ENCODE data around the gene BRCC3.

Gene BRCC3

DNA sequence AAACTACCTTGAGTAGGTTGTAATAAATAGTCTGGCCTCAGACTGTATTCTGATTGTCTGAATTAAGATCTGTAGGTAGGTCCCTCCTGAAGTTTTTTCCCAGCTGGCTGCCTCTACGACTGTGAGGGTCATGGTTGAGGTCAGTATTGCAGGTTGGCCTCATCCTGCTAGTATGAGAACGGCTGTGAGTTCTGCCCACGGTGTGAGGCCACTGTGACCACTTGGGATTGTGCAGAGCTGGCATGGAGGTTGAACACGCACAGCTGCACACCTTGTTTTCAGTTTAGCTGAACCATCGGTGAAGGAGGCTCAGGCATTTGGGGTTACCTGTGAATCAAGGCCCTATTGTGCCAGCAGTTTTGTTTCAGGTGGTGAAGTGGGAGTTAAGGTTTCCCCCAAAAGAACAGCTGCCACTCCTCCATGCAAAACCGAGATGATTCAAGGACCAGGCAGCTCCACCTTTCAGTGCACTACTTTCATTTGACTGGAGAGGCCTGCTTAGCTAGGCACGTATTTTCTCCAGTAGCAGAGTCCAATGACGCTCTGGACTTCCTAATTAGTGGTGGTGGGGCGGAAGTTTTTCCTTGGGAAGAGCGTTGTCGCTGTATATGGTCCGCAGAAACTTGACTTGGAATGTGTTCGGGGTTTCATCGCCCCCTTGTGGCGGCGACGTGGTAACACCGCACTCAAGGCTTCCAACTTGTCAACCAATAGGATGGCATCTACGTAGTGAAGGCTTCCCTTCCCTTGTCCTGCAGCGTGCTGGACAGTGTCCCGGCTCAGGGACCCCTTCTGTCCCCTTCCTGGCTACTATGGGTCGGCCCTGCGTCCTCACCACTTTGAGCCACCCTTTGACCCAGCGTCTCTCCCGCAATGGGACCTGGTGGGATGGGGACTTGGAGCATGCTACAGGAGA lies 14.2 kb upstream of the BRCC3 start:
- no peak for FAIRE-seq

DNA sequence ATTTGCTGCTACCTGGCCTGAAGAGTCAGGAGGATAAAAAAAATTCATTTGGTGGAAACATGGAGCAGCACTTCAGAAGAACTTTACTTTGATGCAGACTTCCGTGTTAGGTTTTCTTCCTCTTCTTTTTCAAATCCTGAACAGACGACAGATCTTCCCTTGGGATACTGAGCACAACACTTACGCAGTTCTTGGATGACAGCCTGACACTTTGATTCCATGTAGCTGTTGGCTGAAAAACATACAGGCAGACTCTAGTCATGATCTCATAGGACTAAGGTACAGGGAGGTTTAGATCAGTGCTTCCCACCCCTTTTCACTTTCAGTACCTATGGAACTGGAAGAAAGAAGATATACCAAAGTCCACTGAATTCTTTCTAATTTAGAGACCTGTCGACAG lies 9.5 kb upstream of the BRCC3 start:
- FAIRE-seq = no peak

DNA sequence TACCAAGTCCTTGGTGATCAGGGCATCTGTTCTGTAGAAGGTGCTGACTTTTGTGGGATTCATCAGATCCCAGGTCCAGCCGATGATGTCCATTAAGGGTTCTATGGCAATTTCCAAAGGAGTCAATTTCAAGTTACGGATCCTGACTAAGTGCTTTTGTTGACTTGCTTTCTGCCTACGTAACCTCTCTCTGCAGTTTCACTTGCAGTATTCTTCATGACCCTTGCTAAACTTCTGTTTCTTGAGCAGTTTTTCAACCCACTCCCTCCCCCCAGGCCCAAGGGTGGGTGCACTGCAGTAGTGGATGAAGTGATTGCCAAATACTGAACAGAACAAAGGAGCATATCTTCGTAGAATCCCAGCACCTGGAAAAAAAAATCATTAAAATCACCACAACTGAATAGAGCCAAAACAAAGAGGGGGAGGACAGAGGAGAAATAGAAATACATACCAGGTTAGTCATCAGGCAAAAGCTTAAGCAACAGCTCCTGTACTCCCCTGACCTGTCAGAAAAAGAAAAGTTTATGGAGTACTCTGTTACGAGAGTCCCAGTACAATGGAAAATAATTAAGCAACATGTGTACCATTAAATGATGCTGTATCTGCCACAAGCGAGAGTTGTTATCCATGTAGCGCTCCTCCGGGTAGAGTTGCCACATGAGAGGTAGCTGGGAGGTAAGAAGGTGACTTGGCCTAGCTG lies 6.1 kb upstream of the BRCC3 start:
- FAIRE-seq = no peak

DNA sequence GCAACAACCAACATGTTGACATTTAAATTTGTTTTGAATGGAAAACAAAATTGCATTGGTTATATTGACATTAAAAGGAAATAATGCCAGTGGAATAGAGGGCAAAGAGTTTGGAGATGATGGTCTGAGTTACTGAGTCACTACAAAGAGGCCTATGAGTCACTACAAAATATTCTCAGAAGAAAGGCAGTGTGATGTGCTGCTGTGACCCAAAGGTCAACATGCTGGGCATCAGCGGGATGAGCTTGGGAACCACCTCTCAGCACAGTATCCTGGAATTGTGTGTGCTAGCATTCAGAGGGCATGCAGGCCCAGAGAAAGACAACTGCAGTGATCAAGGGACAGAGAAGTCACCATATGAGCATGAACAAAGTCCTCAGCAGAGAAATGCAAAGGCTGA lies 3.1 kb upstream of the BRCC3 start:
- FAIRE-seq = no peak

DNA sequence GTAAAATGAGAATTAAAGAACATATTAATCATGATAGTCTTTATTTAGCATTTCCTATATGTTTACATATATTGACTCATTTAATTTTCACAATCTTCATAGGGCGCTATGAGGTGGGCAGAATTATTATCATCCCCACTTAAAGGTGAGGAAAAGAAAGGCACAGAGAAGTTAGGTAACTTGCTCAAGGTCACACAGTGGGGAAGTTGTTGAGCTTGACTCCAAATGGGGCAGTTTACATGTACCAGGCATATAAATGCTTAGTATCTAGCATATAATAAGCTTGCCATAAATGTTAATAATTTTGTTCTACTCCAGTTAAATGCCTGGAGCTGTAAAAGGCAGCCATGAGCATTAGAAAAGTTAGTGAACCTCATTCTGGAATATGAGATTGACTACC lies 1.9 kb upstream of the BRCC3 start:
- FAIRE-seq = no peak

DNA sequence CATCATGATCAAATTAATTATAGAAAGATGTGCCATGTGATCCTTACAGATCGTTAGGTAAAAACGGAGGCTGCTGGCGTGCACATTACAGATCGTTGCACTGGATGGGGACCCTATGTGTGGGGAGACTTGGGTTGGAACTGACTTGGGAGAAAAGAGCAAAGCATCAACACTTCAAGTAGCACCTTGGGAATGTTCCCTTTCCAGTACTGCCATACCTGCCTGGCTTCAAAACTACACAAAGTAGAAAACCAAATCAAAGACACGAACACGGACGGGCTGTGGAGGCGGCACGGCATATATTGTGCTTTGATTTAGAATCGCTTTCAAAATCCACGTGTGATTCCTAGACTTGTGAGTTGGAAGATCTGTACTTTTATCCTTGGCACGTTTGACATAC lies 1.3 kb upstream of the BRCC3 start:
- FAIRE-seq = no peak

DNA sequence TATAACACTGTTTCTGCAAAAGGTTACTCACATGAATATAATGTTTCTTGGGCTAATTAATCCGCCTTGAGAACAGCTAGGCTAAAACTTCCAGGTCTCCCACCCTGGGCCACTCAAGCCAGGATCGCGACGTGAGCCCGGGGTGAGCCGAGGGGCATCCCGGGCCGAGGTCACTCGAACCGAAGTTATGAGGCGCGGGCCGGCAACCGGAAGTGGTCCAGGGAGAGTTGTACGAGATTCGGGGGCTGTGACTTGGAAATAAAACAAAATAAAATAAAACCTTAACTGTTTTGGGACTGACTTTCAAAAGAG lies 689 bp upstream of the BRCC3 start:
- no peak for FAIRE-seq

DNA sequence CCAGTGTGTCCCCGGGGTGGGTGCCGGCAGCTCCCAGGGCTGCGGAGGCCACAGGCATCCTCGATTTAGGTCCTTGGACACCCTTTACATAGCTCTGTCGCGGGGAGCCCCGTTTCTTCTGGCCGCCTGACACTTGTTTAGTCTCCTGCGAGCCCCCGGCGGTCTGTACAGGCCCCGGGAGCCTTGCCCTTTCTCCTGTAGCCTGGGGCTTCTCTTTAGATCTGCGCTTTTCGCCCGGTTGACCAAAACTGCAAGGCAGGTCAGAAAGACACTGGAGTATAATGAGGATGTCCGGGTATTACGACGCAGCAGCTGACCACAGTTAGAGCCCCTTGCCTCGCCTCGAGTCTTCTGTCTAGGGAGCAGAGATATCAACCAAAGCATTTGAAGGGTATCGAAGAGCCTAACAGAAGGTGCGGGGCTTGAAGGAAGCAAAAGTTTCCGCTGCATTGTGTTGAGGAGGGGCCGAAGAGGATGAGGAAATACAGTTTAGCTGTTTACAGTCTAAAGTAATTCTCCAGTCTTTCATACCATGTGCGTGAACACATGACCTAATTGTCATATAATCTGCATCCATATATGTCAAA lies 479 bp downstream of the BRCC3 start:
- no peak for FAIRE-seq

DNA sequence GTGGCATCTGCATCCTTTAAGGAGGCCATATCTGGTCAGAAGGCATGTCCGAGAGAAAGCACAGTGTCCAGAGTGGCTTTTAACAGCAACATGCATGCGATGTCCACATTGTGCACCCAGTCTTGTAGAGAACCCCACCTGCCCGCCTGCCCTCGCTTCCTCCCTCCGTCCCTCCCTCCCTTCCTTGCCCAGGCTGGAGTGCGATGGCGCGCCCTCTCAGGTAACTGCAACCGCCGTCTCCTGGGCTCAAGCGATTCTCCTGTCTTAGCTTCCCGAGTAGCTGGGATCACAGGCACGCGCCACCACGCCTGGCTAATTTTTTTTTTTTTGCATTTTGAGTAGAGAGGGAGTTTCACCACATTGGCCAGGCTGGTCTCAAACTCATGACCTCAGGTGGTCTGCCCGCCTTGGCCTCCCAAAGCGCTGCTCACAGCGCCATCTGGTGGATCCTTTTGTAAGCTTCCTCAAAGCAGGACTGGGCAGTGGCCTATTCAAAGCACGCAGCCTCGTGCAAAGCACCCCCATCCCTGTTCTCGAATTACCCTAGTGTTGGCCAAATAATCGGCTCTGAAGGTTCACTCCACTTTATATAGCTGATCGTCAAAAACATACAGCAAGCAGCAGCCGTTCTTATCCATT lies 15.0 kb downstream of the BRCC3 start:
- FAIRE-seq = no peak

DNA sequence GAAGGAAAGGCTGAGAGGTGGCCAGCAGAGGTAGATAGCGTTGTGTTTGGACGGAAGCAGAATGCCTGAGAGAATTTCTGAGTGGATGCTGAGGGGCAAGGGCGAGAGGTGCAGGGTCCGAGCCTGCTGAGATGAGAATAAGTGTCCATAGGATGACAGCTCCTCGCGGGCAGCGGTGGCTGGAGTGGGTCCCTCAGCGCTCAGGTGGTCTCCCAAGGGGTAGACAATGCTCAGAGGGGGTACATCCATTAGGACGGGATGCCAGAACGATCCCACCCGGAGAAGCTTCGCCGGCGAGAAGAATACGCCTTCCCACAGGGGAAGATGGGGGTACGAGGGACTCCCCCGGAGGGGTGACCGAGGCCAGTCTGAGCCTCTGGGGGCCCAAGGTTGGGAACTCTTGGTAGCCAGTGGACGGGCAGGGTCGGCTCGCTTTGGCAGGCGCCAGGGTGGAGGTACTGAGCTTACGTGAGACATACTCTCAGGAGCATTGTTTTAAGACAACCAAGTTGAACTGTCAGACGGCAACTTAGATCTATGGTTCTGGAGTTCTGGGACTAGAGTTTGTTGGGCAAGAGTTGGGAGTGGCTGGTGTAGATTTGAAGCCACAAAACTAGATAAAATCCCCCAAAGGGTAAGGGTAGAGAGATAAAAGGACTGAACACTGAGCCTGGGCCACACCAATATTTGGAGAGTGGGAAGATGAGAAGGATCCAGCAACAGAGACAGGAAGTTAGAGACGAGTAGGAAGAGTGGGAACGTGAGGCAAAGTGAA lies 15.8 kb downstream of the BRCC3 start:
- no peak for FAIRE-seq

DNA sequence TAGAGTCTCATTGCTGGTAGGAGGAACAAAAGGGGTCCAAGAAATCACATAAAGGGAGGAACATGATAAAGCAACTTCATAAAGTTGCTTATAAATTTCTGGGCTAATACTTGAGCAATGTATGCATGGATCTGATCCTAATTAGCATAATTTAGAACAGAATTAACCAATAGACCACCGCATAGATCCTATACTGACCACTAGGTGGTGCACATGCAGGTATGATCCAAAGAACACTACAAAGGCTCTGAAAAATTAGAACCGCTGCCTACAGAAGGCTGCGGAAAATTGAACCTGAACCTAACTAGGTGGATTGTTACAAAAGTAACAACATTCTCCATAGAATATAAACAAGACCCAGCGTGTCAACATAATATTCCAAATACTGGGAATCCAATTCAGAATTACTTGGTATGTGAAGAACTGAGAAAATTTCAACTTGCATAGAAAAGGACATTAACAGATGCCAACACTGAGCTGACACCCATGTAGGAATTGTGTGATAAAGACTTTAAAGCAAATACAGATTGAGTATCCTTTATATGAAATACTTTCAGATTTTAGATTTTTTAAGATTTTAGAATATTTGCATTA lies 23.3 kb downstream of the BRCC3 start:
- no peak for FAIRE-seq

DNA sequence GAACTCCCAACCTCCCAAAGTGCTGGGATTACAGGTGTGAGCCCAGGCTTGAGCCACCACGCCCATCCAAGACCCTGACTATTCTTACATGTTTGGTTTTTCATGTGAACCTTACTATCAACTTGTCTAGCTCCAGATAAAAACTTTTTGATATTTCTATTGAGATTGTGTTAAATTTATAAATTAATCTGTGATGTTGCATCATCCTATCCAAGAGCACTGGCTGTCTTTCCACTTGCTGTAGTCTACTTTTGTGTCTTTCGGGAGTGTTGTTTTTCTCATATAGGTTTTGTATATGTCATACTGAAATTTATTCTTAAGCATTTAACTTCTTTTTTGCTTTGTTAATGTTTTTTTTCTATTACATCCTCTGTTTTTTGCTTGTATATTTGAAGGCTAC lies 34.6 kb downstream of the BRCC3 start:
- no peak for FAIRE-seq

DNA sequence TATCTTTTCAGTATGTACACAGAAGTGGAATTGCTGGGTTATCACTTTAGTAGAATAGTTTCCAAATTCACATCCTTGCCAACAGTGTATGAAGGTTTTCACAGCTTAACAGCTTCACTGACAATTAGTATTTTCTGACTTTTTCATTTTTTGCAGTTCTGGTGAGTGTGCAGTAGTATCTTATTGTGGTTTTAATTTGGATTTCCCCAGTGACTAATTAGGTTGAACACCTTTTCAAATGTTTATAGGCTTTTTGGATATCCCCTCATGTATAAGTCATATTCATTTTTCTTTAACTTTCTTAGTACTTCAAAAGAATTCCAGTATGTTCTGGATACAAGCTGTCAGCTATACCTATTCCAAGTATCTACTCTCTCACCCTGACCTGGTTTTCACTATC lies 37.1 kb downstream of the BRCC3 start:
- no peak for FAIRE-seq

DNA sequence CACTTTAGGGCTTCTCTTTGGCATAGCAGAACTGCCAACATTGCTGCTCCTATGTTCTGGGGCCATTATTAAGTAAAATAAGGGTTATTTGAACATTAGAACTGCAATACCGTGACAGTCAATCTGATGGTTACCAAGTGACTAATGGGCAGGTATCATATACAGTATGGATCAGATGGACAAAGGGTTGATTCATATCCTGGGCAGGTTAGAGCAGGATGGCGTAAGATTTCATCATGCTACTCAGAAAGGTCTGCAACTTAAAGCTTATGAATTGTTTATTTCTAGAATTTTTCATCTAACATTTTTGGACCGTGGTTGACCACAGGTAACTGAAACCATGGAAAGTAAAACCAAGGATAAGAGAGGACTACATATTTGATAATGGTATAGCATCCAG lies 40.9 kb downstream of the BRCC3 start:
- FAIRE-seq = no peak

DNA sequence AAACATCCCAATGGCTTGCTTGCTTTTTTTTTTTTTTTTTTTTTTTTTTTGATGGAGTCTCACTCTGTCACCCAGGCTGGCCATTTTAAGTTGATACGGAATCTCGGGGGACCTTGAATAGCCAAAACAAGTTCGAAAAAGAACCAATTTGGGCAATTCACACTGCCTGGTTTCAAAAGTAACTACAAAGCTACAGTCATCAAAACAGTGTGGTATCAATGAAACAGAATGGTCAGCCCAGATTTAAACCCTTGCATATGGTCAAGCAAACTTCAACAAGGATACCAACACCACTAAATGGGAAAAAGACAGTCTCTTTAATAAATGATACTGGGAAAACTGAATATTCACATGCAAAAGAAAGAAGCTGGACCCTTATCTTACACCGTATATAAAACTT lies 41.8 kb downstream of the BRCC3 start:
- FAIRE-seq = no peak

DNA sequence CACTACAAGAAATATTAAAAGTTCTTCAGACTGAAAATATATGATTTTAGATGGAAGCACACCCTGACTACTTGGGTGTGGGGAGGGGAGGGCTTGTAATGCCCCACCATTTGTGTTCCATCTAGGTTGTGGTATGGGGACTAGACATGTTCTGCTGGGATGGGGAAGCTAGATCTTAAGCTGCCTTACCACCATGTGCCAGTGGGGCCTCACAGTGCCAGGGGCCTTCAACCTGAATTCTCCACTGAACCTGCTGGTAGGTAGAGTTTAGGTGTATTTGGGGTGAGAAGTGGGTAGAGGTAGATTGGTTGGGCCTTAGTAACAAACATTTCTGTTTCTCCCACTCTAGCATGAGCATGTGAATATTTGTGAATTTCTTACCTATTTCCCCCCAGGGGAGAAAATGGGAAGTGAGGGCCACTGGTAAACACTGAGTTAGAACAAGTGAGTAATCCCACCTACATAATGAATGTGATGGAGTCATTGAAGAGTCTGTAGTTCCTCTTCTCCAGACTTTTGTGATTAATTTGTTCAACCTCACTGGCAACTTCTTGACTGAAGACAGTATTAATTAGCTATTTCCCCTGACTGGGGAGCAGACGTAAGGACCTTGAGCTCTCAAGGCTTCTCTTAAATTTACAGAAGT lies 44.0 kb downstream of the BRCC3 start:
- FAIRE-seq = no peak

DNA sequence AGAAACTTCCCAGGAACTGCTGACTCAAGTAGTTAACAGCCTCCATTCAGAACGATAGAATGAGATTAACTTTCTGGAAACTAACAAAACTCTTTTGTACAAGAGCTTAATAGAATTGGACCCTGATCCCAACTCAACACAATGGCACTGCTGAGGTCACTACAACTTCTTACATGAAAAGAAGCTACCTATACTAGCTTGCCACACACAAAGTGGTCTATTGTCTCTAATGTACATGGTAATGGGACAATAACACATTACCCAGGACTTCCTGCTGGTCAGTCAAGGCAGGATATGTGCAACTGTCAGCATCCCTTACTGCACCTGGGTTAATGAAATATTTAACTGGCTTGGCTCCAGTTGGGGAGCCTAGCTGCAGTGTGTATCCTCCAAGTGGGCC lies 56.2 kb downstream of the BRCC3 start:
- no peak for FAIRE-seq

DNA sequence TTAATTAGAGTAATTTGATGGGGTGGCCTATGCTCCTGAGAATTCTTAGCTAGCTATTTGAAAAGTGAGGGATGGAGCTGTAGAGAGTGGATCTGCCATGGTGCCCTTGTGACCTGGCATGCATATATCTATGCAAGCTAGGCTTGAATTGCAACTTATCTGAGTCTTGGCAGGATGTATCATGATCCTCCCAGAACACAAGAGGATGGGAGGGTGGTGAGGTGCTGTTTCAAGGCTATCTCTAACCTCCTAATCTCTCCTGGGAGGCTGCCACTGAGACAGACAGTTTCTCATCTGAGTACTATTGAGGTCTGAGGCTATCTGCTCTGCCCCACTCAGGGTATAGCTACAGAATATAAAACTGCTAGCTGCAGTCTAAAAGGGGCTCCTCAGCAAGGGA lies 56.6 kb downstream of the BRCC3 start:
- FAIRE-seq = no peak

DNA sequence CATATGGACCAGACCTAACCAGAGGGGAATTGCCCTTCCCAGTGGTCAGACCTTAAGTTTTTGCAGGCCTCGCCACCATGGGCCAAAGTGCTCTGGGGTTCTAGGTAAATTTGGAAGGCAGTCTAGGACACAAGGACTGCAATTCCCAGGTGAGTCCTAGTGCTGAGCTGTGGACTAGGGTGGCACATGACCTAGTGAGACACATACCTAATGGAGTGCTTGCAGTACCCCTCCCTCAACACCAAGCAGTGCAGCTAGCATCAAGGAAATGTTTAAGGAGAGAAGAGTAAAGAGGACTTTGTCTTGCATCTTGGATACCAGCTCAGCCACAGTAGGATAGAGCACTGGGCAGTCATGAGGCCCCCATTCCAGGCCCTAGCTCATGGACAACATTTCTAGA lies 60.8 kb downstream of the BRCC3 start:
- FAIRE-seq = no peak

DNA sequence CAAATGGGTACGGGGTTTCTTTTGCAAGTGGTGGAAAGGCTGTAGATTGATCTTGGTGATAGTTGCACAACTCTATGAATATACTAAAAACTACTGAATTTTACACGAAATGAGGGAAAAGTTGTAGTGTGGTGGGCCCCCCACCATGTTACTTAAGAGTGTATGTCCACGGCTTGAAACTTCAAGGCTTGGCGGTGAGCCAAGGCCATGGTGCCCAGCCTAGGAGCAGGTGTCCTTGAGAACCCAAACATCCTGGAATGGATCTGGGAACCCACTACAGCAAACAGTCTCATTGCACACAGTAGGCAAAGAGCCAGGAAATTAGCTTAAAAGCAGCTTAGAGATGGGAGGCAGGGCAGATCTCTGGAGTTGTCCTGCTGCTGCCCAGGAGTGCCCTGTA lies 62.9 kb downstream of the BRCC3 start:
- FAIRE-seq = no peak

DNA sequence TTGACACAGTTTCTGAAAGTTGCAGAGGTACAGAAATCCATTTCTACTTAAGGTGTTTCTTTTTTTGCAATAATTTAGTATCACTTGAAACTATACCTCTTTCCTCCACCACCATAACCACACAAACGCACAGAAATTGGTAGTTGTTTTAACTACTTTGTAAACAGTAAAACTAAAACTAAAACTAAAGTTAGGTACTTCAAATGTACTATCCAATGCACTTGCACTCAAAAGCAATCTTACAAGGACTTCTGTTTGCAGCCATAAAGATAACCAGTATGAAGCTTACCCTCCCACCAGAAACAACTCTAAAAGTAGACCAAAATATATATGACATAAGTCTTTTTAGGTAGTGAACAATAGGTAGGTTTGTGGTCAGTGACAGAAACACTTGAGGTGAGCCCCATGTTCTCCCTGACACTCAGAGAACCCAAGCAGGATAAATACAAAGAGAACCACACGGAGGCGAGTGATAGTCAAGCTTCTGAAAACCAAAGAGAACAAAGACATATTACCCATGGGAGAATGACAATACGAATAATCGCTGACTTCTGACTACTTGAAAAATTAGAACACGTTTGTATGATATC lies 72.7 kb downstream of the BRCC3 start:
- no peak for FAIRE-seq

DNA sequence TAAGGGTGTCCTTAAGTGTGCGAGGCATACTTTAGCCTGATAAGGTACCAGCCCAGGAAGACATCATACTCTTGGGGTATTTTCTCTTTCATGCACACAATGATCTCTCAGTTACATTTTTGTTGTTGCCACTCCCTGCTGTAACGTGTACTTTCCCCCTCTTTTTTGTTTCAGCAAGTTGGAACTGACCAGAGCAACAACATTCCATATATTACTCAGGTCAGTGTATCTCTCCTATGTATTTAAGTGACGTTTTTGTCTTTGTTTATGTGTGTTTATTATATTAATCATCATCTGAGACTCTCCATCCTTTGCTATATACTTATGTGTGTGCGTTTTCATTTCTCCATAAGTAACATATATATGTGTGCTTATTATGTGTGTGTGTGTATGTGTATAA lies 73.6 kb downstream of the BRCC3 start:
- no peak for FAIRE-seq

All from endometrium (tissue), 2 donors.